SU-DHL-6 (cell line): ENCODE measurements around the gene PTPRG.

Experiments
- H2AFZ ChIP-seq: fragments of 200-600 bp; sonication (generic); 2 replicates; pipeline ENCODE4 v1.6.1; 2014; ENCODE audit warnings: low read depth, mild to moderate bottlenecking, moderate library complexity, mixed read lengths, antibody characterized with exemption, low read length; ENCODE audit not compliant: severe bottlenecking
- H3F3A ChIP-seq: fragments of 200-600 bp; shearing (Covaris generic); 2 replicates; pipeline ENCODE4 v1.6.0; 2016; ENCODE audit warnings: antibody characterized with exemption, mild to moderate bottlenecking; ENCODE audit not compliant: insufficient read depth
- H3K27ac ChIP-seq: fragments of 200-600 bp; sonication (generic); 2 replicates; pipeline ENCODE4 v1.5.1; 2016; ENCODE audit warnings: low read depth, mild to moderate bottlenecking, low read length, moderate library complexity, mixed read lengths
- H3K27me3 ChIP-seq: fragments of 200-600 bp; sonication (generic), shearing (Covaris generic); 2 replicates; pipeline ENCODE4 v1.6.0; 2014; ENCODE audit warnings: mild to moderate bottlenecking, low read length
- H3K36me3 ChIP-seq: fragments of 200-600 bp; sonication (generic); 2 replicates; pipeline ENCODE4 v1.6.1; 2014; ENCODE audit warnings: mild to moderate bottlenecking, low read length, mixed read lengths
- H3K4me2 ChIP-seq: fragments of 300-600, 200-600 bp; shearing (Covaris generic), sonication (generic); 2 replicates; pipeline ENCODE4 v1.6.0; 2014; ENCODE audit warnings: low read length, low read depth, mild to moderate bottlenecking; ENCODE audit not compliant: poor library complexity, severe bottlenecking
- H3K4me3 ChIP-seq: fragments of 200-600 bp; sonication (generic); 2 replicates; pipeline ENCODE4 v1.5.1; 2014; ENCODE audit warnings: antibody characterized with exemption, low read length, mild to moderate bottlenecking, mixed read lengths; ENCODE audit not compliant: insufficient read depth, poor library complexity, severe bottlenecking
- H3K79me2 ChIP-seq: fragments of 200-600 bp; sonication (generic); 2 replicates; pipeline ENCODE4 v1.6.1; 2014; ENCODE audit warnings: mild to moderate bottlenecking, low read length, moderate library complexity; ENCODE audit not compliant: insufficient read depth
- H3K9ac ChIP-seq: fragments of 200-600 bp; sonication (generic); 2 replicates; pipeline ENCODE4 v1.7.0; 2014; ENCODE audit warnings: mild to moderate bottlenecking, low read length
- H3K9me2 ChIP-seq: fragments of 200-600 bp; sonication (generic); replicated peaks from 2 replicates; pipeline ENCODE4 v1.6.1; 2014; ENCODE audit warnings: low read length; ENCODE audit not compliant: insufficient read depth
- H3K9me3 ChIP-seq: fragments of 200-600 bp; sonication (generic); 2 replicates; pipeline ENCODE4 v1.6.1; 2014; ENCODE audit warnings: low read length, mixed read lengths; ENCODE audit not compliant: insufficient read depth
- H4K20me1 ChIP-seq: fragments of 200-600 bp; sonication (generic); 2 replicates; pipeline ENCODE4 v1.6.1; 2014; ENCODE audit warnings: low read depth, mild to moderate bottlenecking, antibody characterized with exemption, low read length, moderate library complexity, mixed read lengths
- CTCF ChIP-seq: fragments of 200-600 bp; sonication (generic); IDR thresholded peaks from one replicate; pipeline ENCODE4 v1.5.1; 2017; ENCODE audit warnings: antibody characterized with exemption, mild to moderate bottlenecking, low read length, moderate library complexity; ENCODE audit not compliant: insufficient read depth, poor library complexity, severe bottlenecking
- EZH2phosphoT487 ChIP-seq: fragments of 200-600 bp; sonication (generic), shearing (Covaris generic); conservative IDR thresholded peaks from 2 replicates; pipeline ENCODE4 v1.6.1; 2018; ENCODE audit warnings: mild to moderate bottlenecking, antibody characterized with exemption, low read length, moderate library complexity, mixed read lengths

PTPRG gene

GRCh38 chr3:61778095-61778494 lies 216.7 kb downstream of the PTPRG start:
- Histone ChIP-seq H3K36me3 (no peaks in the 10 kb centered on the region), H3K9me3 (no peaks in the 10 kb centered on the region), H3K9me2 (no peaks in the 10 kb centered on the region), H2AFZ (no peak overlapping the region), H3K4me2 (no peak overlapping the region), H3K27ac (no peak overlapping the region), H3K27me3 (no peaks in the 10 kb centered on the region), H4K20me1 (no peaks in the 10 kb centered on the region), H3F3A (no peaks in the 10 kb centered on the region), H3K9ac (no peak overlapping the region), H3K79me2 (no peaks in the 10 kb centered on the region), H3K4me3 (no peak overlapping the region)
- TF ChIP-seq CTCF (no peak), EZH2phosphoT487 (no peak)

- no peaks in the 10 kb centered on the region for H4K20me1 ChIP-seq
- no peaks in the 10 kb centered on the region for H3F3A ChIP-seq
- H3K9ac ChIP-seq = no peak overlapping the region
- TF ChIP-seq EZH2phosphoT487 (no peak), CTCF (no peak)
- H3K9me3 ChIP-seq = no peaks in the 10 kb centered on the region
- no peak overlapping the region for H3K4me3 ChIP-seq
- H3K9me2 ChIP-seq = no peaks in the 10 kb centered on the region
- no peak overlapping the region for H3K4me2 ChIP-seq
- H3K36me3 ChIP-seq = no peaks in the 10 kb centered on the region
- H3K27ac ChIP-seq = no peak overlapping the region
- no peak overlapping the region for H2AFZ ChIP-seq
- no peaks in the 10 kb centered on the region for H3K27me3 ChIP-seq
- no peaks in the 10 kb centered on the region for H3K79me2 ChIP-seq
These were observed 218.6 kb downstream of the PTPRG start for GRCh38 chr3:61780016-61780415.

- no peak overlapping the region for H3K4me3 ChIP-seq
- H3K79me2 ChIP-seq = no peaks in the 10 kb centered on the region
- no peaks in the 10 kb centered on the region for H3K9me2 ChIP-seq
- no peaks in the 10 kb centered on the region for H4K20me1 ChIP-seq
- H2AFZ ChIP-seq = no peak overlapping the region
- no peak overlapping the region for H3K9ac ChIP-seq
- no peaks in the 10 kb centered on the region for H3K9me3 ChIP-seq
- no peaks in the 10 kb centered on the region for H3K36me3 ChIP-seq
- H3K4me2 ChIP-seq = no peak overlapping the region
- no peak for TF ChIP-seq CTCF
- TF ChIP-seq EZH2phosphoT487 = no peak
- no peaks in the 10 kb centered on the region for H3F3A ChIP-seq
- H3K27ac ChIP-seq = no peak overlapping the region
- H3K27me3 ChIP-seq = no peaks in the 10 kb centered on the region
These were observed 219.3 kb downstream of the PTPRG start for GRCh38 chr3:61780455-61781228.
